Measurements from ENCODE around the gene HIRA. TPM values are rescaled to one million over a fixed set of nuclear protein-coding genes. Genes with fewer than 3 reads are reported as not detected.
A peak's percentile ranks its signal among the peaks of the same experiment; 100 is the strongest.

HIRA gene
- total and polyA plus RNA-seq, 2 of the 8 experiments (the other 6 are each of a cell fraction or from before 2014, with no cell fraction given) = 34.9 to 67.2 TPM

DNA sequence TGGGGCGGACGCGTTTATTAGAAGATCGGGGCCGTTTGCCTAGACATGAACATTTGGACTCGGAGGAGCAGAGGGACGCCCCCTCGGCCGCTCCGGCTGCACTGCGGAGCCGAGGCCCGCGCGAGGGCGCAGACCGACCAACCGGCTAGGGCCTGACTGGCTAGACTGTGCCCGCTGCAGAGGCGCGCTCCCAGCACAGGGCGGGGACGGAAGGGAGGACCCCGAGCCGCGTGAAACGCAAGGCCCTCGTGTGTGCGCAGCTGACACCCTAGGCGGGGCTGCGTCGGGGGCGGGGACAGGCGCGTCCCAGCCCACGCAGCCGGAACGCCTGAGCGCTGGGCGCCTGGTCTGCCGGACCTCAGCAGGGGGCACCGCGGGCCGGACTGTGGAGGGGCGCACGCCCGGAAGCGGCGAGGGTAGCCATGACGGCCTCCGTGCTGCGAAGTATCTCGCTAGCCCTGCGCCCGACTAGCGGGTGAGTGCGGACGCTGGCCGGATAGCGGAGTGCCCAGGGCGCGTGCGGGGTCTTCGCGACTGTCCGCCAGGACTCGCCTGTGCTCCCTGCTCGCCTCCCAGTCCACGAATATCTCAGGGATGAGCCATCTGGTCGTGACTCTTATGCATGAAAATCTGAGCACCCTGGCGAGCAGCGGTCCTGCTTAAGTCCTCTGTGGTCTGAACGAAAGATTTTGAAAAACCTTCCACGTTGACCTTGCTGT lies 759 bp upstream of the HIRA start, which contains the start of gene MRPL40 (continued):
- TF ChIP-seq SRF (IDR thresholded peaks at IDR 0.05; ENCODE audit: low read depth, low read length) (no peak), BACH1 (IDR thresholded peaks at IDR 0.05; ENCODE audit: low read length) (peak; percentile 82), KDM5A (IDR thresholded peaks at IDR 0.05; ENCODE audit: low read length) (peak; percentile 35; the same call in 1 of the 2 replicates), SUZ12 (IDR thresholded peaks at IDR 0.05; ENCODE audit: low read length) (peak; percentile 22; the same call in 1 of the 2 replicates), SP4 (IDR thresholded peaks at IDR 0.05; ENCODE audit: low read length) (no peak), TEAD4 (IDR thresholded peaks at IDR 0.05; ENCODE audit: low read depth, low read length) (no peak), TAF7 (optimal IDR thresholded peaks at IDR 0.05; ENCODE audit: borderline replicate concordance, low read depth, low read length) (no peak), SP2 (IDR thresholded peaks at IDR 0.05; ENCODE audit: low read length) (no peak), MAFK (IDR thresholded peaks at IDR 0.05; ENCODE audit: low read depth, low read length) (no peak)
